Lower lobe of right lung (tissue), 2 donors: ENCODE data around the gene ZNF776. TPM values are rescaled to one million over a fixed set of nuclear protein-coding genes. Genes with fewer than 3 reads are reported as not detected.

Experiments used
- ATAC-seq, 2 donors: fragments of 200-7000 bp; cut with Tn5 transposase; one replicate each; pipeline ENCODE4 v1.9.1; 2020 to 2022; ENCODE audit warnings: mild to moderate bottlenecking in 2 of 2, moderate library complexity in 2 of 2
- DNase-seq: peaks from one replicate; pipeline ENCODE4 v3.0.0-alpha.2; 2020
- H3K27ac ChIP-seq: fragments of 200-600 bp; one replicate; pipeline ENCODE4 v1.8.0; 2022
- H3K27me3 ChIP-seq: fragments of 200-600 bp; one replicate; pipeline ENCODE4 v1.8.0; 2022; ENCODE audit warnings: low read depth
- H3K36me3 ChIP-seq: fragments of 200-600 bp; one replicate; pipeline ENCODE4 v1.8.0; 2022; ENCODE audit warnings: mild to moderate bottlenecking
- H3K4me1 ChIP-seq: fragments of 200-600 bp; one replicate; pipeline ENCODE4 v1.8.0; 2022
- H3K4me3 ChIP-seq: fragments of 200-600 bp; one replicate; pipeline ENCODE4 v1.8.0; 2022; ENCODE audit warnings: mild to moderate bottlenecking
- H3K9me3 ChIP-seq: fragments of 200-600 bp; one replicate; pipeline ENCODE4 v1.8.0; 2022
- intact Hi-C: fragments of 100-400 bp; cut with DNase I; formaldehyde crosslinking; loops from one replicate; pipeline ENCODE4 v1.11.0; 2022
- total RNA-seq: library from RNA; stranded (reverse); fragmentation: NEBNext Ultra II Directional; extraction: Animal tissue kit (Norgen Biotek cat#: 25700); gene quantifications from one replicate; pipeline ENCODE4 v1.2.1, GENCODE V29; 2021
- TF ChIP-seq, protein P1 (sequence below): fragments of 200-600 bp; IDR thresholded peaks from one replicate; pipeline ENCODE4 v1.8.0; 2022; ENCODE audit warnings: antibody characterized with exemption, mild to moderate bottlenecking
- donor health status: DM: no; HTN: yes; CAD: no; lungs with severe emphysema.

The ZNF776 gene
- total RNA-seq, 1 donor from 2014 or later: 16.2 TPM

- ATAC-seq (peak in 1 of 2 donors; percentile 13), DNase-seq (no peak)
- H3K27me3 ChIP-seq: no peaks in the 10 kb centered on the region
- intact Hi-C loops: no loop called here
- H3K36me3 ChIP-seq: peaks cover 28% of the 10 kb centered on the region
- peak overlapping the region; percentile 99 for H3K4me3 ChIP-seq
- H3K9me3 ChIP-seq: peaks cover 45% of the 10 kb centered on the region
- H3K4me1 ChIP-seq: peaks cover 16% of the 10 kb centered on the region
- peak overlapping the region; percentile 90 for H3K27ac ChIP-seq
- TF ChIP-seq, protein P1, sequence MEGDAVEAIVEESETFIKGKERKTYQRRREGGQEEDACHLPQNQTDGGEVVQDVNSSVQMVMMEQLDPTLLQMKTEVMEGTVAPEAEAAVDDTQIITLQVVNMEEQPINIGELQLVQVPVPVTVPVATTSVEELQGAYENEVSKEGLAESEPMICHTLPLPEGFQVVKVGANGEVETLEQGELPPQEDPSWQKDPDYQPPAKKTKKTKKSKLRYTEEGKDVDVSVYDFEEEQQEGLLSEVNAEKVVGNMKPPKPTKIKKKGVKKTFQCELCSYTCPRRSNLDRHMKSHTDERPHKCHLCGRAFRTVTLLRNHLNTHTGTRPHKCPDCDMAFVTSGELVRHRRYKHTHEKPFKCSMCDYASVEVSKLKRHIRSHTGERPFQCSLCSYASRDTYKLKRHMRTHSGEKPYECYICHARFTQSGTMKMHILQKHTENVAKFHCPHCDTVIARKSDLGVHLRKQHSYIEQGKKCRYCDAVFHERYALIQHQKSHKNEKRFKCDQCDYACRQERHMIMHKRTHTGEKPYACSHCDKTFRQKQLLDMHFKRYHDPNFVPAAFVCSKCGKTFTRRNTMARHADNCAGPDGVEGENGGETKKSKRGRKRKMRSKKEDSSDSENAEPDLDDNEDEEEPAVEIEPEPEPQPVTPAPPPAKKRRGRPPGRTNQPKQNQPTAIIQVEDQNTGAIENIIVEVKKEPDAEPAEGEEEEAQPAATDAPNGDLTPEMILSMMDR: no peak
Measured at GRCh38 chr19:57747472-57747807, 825 bp downstream of the ZNF776 start.

- H3K4me1 ChIP-seq: peaks cover 16% of the 10 kb centered on the region
- ATAC-seq: no peak
- no peak for DNase-seq
- TF ChIP-seq, protein P1: no peak
- H3K27me3 ChIP-seq: no peaks in the 10 kb centered on the region
- peak overlapping the region; percentile 99 for H3K4me3 ChIP-seq
- intact Hi-C loops: no loop called here
- peaks cover 34% of the 10 kb centered on the region for H3K36me3 ChIP-seq
- H3K9me3 ChIP-seq: peaks cover 51% of the 10 kb centered on the region
- no peak overlapping the region for H3K27ac ChIP-seq
Measured at GRCh38 chr19:57748029-57748428, 1.4 kb downstream of the ZNF776 start.

- no peak overlapping the region for H3K27ac ChIP-seq
- no peaks in the 10 kb centered on the region for H3K4me1 ChIP-seq
- DNase-seq (no peak), ATAC-seq (no peak)
- H3K4me3 ChIP-seq: no peak overlapping the region
- no peaks in the 10 kb centered on the region for H3K27me3 ChIP-seq
- intact Hi-C loops: no loop called here
- TF ChIP-seq, protein P1: no peak
- H3K36me3 ChIP-seq: peaks cover 64% of the 10 kb centered on the region
- peaks cover 95% of the 10 kb centered on the region for H3K9me3 ChIP-seq
Measured at GRCh38 chr19:57754091-57754673, 7.6 kb downstream of the ZNF776 start.

GRCh38 chr19:57755031-57755430, 8.4 kb downstream of the ZNF776 start:
- Histone ChIP-seq H3K4me1 (no peaks in the 10 kb centered on the region), H3K27ac (no peak overlapping the region), H3K27me3 (no peaks in the 10 kb centered on the region), H3K4me3 (no peak overlapping the region), H3K36me3 (peaks cover 72% of the 10 kb centered on the region), H3K9me3 (peaks cover 92% of the 10 kb centered on the region)
- intact Hi-C loops: no loop called here
- DNase-seq (no peak), ATAC-seq (no peak)
- TF ChIP-seq, protein P1: no peak

GRCh38 chr19:57757941-57758340, 11.3 kb downstream of the ZNF776 start:
- intact Hi-C loops: no loop called here
- TF ChIP-seq, protein P1: no peak
- DNase-seq (no peak), ATAC-seq (no peak)
- Histone ChIP-seq H3K9me3 (peaks cover 76% of the 10 kb centered on the region), H3K27ac (no peak overlapping the region), H3K4me1 (no peaks in the 10 kb centered on the region), H3K4me3 (no peak overlapping the region), H3K27me3 (no peaks in the 10 kb centered on the region), H3K36me3 (peaks cover 58% of the 10 kb centered on the region)

- H3K27me3 ChIP-seq: no peaks in the 10 kb centered on the region
- no peak overlapping the region for H3K27ac ChIP-seq
- TF ChIP-seq, protein P1: no peak
- intact Hi-C loops: no loop called here
- no peaks in the 10 kb centered on the region for H3K4me1 ChIP-seq
- no peak for ATAC-seq
- peaks cover 65% of the 10 kb centered on the region for H3K9me3 ChIP-seq
- DNase-seq: no peak
- H3K4me3 ChIP-seq: no peak overlapping the region
- H3K36me3 ChIP-seq: peaks cover 54% of the 10 kb centered on the region
Measured at GRCh38 chr19:57759096-57759495, 12.5 kb downstream of the ZNF776 start.
